Liver (tissue), 9 donors: ENCODE measurements around the gene TXNIP. TPM values are rescaled to one million over a fixed set of nuclear protein-coding genes. Genes with fewer than 3 reads are reported as not detected.

Source experiments
- DNase-seq: peaks from one replicate; pipeline ENCODE4 v3.0.0-alpha.2; 2017; ENCODE audit warnings: low spot score
- H3K27ac ChIP-seq, 2 donors: one replicate each; pipeline ENCODE4 v1.7.0; 2013; ENCODE audit warnings: inconsistent platforms in 2 of 2, low read length in 2 of 2, control low read depth in 1 of 2, low read depth in 1 of 2, mild to moderate bottlenecking in 1 of 2
- H3K27me3 ChIP-seq, 4 donors: one replicate each; pipeline versions ENCODE4 v1.6.1 to v1.7.0; 2013; ENCODE audit warnings: low read length in 3 of 4, inconsistent platforms in 1 of 4, mild to moderate bottlenecking in 1 of 4, moderate library complexity in 1 of 4; ENCODE audit not compliant: control insufficient read depth in 4 of 4, insufficient read depth in 4 of 4
- H3K36me3 ChIP-seq, 4 donors: one replicate each; pipeline versions ENCODE4 v1.6.1 to v1.7.0; 2013; ENCODE audit warnings: low read length in 3 of 4, mild to moderate bottlenecking in 3 of 4, low read depth in 1 of 4, moderate library complexity in 1 of 4; ENCODE audit not compliant: control insufficient read depth in 4 of 4, insufficient read depth in 3 of 4
- H3K4me1 ChIP-seq, 4 donors: one replicate each; pipeline versions ENCODE4 v1.6.1 to v1.7.0; 2013; ENCODE audit warnings: low read length in 3 of 4, mild to moderate bottlenecking in 3 of 4, moderate library complexity in 1 of 4; ENCODE audit not compliant: control insufficient read depth in 4 of 4, insufficient read depth in 4 of 4
- H3K4me3 ChIP-seq, 3 donors: one replicate each; pipeline versions ENCODE4 v1.6.1 to v1.7.0; 2013; ENCODE audit warnings: low read length in 3 of 3, control low read depth in 1 of 3, low read depth in 1 of 3, mild to moderate bottlenecking in 1 of 3
- H3K9ac ChIP-seq, 2 donors: one replicate each; pipeline ENCODE4 v1.7.0; 2013; ENCODE audit warnings: low read length in 2 of 2, mild to moderate bottlenecking in 2 of 2, moderate library complexity in 2 of 2, control low read depth in 1 of 2, low read depth in 1 of 2
- H3K9me3 ChIP-seq, 4 donors: one replicate each; pipeline versions ENCODE4 v1.6.1 to v1.7.0; 2013; ENCODE audit warnings: low read length in 3 of 4; ENCODE audit not compliant: control insufficient read depth in 4 of 4
- CTCF ChIP-seq: fragments of 150-350 bp; IDR thresholded peaks from 2 replicates; pipeline ENCODE4 v1.5.1; 2017; ENCODE audit warnings: improper control_type of control experiment, low read depth, low read length; ENCODE audit not compliant: missing input control
- EGR1 ChIP-seq, 2 donors: IDR thresholded peaks; 2 replicates each; pipeline ENCODE4 v1.6.1; 2016 to 2018; ENCODE audit warnings: antibody characterized with exemption in 2 of 2, low read depth in 2 of 2
- FOXA1 ChIP-seq: IDR thresholded peaks from 2 replicates; pipeline ENCODE4 v1.6.1; 2016; ENCODE audit warnings: antibody characterized with exemption
- FOXA2 ChIP-seq: IDR thresholded peaks from 2 replicates; pipeline ENCODE4 v1.6.1; 2016; ENCODE audit warnings: antibody characterized with exemption
- GABPA ChIP-seq, 2 donors: IDR thresholded peaks in 1 of 2; conservative IDR thresholded peaks in 1 of 2; 2 replicates each; pipeline ENCODE4 v1.6.1; 2016; ENCODE audit warnings: antibody characterized with exemption in 2 of 2, mild to moderate bottlenecking in 1 of 2, moderate library complexity in 1 of 2
- HNF4A ChIP-seq, 2 donors: conservative IDR thresholded peaks; 2 replicates each; pipeline ENCODE4 v1.6.1; 2016; ENCODE audit warnings: antibody characterized with exemption in 2 of 2, mild to moderate bottlenecking in 2 of 2
- HNF4G ChIP-seq: IDR thresholded peaks from 2 replicates; pipeline ENCODE4 v1.6.1; 2016; ENCODE audit warnings: antibody characterized with exemption
- JUND ChIP-seq, 2 donors: IDR thresholded peaks; 2 replicates each; pipeline ENCODE4 v1.6.1; 2016; ENCODE audit warnings: antibody characterized with exemption in 2 of 2
- MAX ChIP-seq: IDR thresholded peaks from 2 replicates; pipeline ENCODE4 v1.6.1; 2016; ENCODE audit warnings: antibody characterized with exemption
- NR2F2 ChIP-seq: IDR thresholded peaks from 2 replicates; pipeline ENCODE4 v1.6.1; 2016; ENCODE audit warnings: antibody characterized with exemption
- RAD21 ChIP-seq, 2 donors: IDR thresholded peaks; 2 replicates each; pipeline ENCODE4 v1.6.1; 2016; ENCODE audit warnings: antibody characterized with exemption in 2 of 2, mild to moderate bottlenecking in 2 of 2
- RXRA ChIP-seq, 2 donors: IDR thresholded peaks; 2 replicates each; pipeline ENCODE4 v1.6.1; 2017 to 2018; ENCODE audit warnings: antibody characterized with exemption in 2 of 2, mild to moderate bottlenecking in 1 of 2
- SP1 ChIP-seq: IDR thresholded peaks from 2 replicates; pipeline ENCODE4 v1.6.1; 2018; ENCODE audit warnings: antibody characterized with exemption, mild to moderate bottlenecking
- TAF1 ChIP-seq: conservative IDR thresholded peaks from 2 replicates; pipeline ENCODE4 v1.6.1; 2016; ENCODE audit warnings: antibody characterized with exemption, mild to moderate bottlenecking
- YY1 ChIP-seq: IDR thresholded peaks from 2 replicates; pipeline ENCODE4 v1.6.1; 2016; ENCODE audit warnings: antibody characterized with exemption, mild to moderate bottlenecking
- WGBS: extraction: QIAGEN DNeasy Blood & Tissue Kit; methylation state at CpG from one replicate; pipeline ENCODE4 v1.1.7; 2013; 5-methylcytosine and 5-hydroxymethylcytosine counted together
- polyA plus RNA-seq, 2 donors: library from polyadenylated mRNA; stranded (reverse) in 1 of 2; unstranded in 1 of 2; fragments of 200-250 nt in 1 of 2; fragments of >200 nt in 1 of 2; fragmentation: Nextera tagmentation in 1 of 2; extraction: Ambion mirVana in 1 of 2; gene quantifications; one replicate each; pipeline versions ENCODE4 v1.2.1 to v1.2.3, GENCODE V29; 2013 to 2015
- total RNA-seq, 2 donors: library from RNA; depleted of rRNA; stranded (reverse); fragments of >200 nt; gene quantifications; one replicate each; pipeline ENCODE4 v1.2.3, GENCODE V29; 2014
- TF ChIP-seq, protein P1 (sequence below): IDR thresholded peaks from 2 replicates; pipeline ENCODE4 v1.6.1; 2016; ENCODE audit warnings: antibody characterized with exemption
- TF ChIP-seq, protein P2 (sequence below): IDR thresholded peaks from 2 replicates; pipeline ENCODE4 v1.6.1; 2016; ENCODE audit warnings: antibody characterized with exemption
- TF ChIP-seq, protein P3 (sequence below): IDR thresholded peaks from 2 replicates; pipeline ENCODE4 v1.6.1; 2016; ENCODE audit warnings: antibody characterized with exemption, mild to moderate bottlenecking
- donor health status: healthy.
- donor health status: healthy.
- donor health status: healthy.
- donor health status: healthy.
- donor health status: healthy.

The TXNIP gene
- total and polyA plus RNA-seq, 4 donors, result 53.8 to 223 (median 92.0) TPM

GRCh38 chr1:145974721-145975120 is 21.7 kb downstream of the TXNIP start:
- DNase-seq, result no peak
- Histone ChIP-seq H3K27me3 (no peaks in the 10 kb centered on the region), H3K9ac (peak overlapping the region in 1 of 2 donors; percentile 17), H3K27ac (no peak overlapping the region), H3K4me3 (no peak overlapping the region), H3K36me3 (peaks cover 0 to 8% (median 0%) of the 10 kb centered on the region in 4 donors), H3K4me1 (peaks cover 11 to 40% (median 19%) of the 10 kb centered on the region in 4 donors), H3K9me3 (no peaks in the 10 kb centered on the region)
- 92% methylated on average over 7 of the region's 7 CpGs for WGBS
- TF ChIP-seq SP1 (no peak), MAX (no peak), FOXA2 (no peak), CTCF (no peak), TAF1 (no peak), YY1 (no peak), JUND (IDR thresholded peaks at IDR 0.05) (no peak), RAD21 (IDR thresholded peaks at IDR 0.05) (no peak), HNF4G (no peak), NR2F2 (no peak), RXRA (IDR thresholded peaks at IDR 0.05) (no peak), GABPA (IDR thresholded peaks at IDR 0.05 in 1 of 2, conservative IDR thresholded peaks at IDR 0.05 in 1 of 2) (no peak), FOXA1 (no peak), EGR1 (IDR thresholded peaks at IDR 0.05; ENCODE audit: low read depth in 2 of 2) (no peak), HNF4A (conservative IDR thresholded peaks at IDR 0.05) (no peak)
- TF ChIP-seq, protein P1, sequence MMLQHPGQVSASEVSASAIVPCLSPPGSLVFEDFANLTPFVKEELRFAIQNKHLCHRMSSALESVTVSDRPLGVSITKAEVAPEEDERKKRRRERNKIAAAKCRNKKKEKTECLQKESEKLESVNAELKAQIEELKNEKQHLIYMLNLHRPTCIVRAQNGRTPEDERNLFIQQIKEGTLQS, result no peak
- TF ChIP-seq, protein P2, sequence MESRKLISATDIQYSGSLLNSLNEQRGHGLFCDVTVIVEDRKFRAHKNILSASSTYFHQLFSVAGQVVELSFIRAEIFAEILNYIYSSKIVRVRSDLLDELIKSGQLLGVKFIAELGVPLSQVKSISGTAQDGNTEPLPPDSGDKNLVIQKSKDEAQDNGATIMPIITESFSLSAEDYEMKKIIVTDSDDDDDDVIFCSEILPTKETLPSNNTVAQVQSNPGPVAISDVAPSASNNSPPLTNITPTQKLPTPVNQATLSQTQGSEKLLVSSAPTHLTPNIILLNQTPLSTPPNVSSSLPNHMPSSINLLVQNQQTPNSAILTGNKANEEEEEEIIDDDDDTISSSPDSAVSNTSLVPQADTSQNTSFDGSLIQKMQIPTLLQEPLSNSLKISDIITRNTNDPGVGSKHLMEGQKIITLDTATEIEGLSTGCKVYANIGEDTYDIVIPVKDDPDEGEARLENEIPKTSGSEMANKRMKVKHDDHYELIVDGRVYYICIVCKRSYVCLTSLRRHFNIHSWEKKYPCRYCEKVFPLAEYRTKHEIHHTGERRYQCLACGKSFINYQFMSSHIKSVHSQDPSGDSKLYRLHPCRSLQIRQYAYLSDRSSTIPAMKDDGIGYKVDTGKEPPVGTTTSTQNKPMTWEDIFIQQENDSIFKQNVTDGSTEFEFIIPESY, result no peak
- TF ChIP-seq, protein P3, sequence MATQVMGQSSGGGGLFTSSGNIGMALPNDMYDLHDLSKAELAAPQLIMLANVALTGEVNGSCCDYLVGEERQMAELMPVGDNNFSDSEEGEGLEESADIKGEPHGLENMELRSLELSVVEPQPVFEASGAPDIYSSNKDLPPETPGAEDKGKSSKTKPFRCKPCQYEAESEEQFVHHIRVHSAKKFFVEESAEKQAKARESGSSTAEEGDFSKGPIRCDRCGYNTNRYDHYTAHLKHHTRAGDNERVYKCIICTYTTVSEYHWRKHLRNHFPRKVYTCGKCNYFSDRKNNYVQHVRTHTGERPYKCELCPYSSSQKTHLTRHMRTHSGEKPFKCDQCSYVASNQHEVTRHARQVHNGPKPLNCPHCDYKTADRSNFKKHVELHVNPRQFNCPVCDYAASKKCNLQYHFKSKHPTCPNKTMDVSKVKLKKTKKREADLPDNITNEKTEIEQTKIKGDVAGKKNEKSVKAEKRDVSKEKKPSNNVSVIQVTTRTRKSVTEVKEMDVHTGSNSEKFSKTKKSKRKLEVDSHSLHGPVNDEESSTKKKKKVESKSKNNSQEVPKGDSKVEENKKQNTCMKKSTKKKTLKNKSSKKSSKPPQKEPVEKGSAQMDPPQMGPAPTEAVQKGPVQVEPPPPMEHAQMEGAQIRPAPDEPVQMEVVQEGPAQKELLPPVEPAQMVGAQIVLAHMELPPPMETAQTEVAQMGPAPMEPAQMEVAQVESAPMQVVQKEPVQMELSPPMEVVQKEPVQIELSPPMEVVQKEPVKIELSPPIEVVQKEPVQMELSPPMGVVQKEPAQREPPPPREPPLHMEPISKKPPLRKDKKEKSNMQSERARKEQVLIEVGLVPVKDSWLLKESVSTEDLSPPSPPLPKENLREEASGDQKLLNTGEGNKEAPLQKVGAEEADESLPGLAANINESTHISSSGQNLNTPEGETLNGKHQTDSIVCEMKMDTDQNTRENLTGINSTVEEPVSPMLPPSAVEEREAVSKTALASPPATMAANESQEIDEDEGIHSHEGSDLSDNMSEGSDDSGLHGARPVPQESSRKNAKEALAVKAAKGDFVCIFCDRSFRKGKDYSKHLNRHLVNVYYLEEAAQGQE, result no peak
